HEK293 (cell line): ENCODE measurements around the gene SEMA3D.

Experiments used
- ZNF184 ChIP-seq: fragments of 450-650 bp; IDR thresholded peaks from 2 replicates; pipeline ENCODE4 v1.5.1; 2018; ENCODE audit warnings: missing biosample characterization, mild to moderate bottlenecking, missing genetic modification characterization
- ZNF701 ChIP-seq: fragments of 450-650 bp; formaldehyde crosslinking; IDR thresholded peaks from 2 replicates; pipeline ENCODE4 v1.5.1; 2016; ENCODE audit warnings: missing biosample characterization, missing genetic modification characterization
- TF ChIP-seq, protein P1 (sequence below): fragments of 450-650 bp; formaldehyde crosslinking; IDR thresholded peaks from 2 replicates; pipeline ENCODE4 v1.5.1; 2016; ENCODE audit warnings: missing biosample characterization, missing genetic modification characterization
- TF ChIP-seq, protein P2 (sequence below): fragments of 450-650 bp; formaldehyde crosslinking; IDR thresholded peaks from 2 replicates; pipeline ENCODE4 v1.5.1; 2016; ENCODE audit warnings: missing biosample characterization, missing genetic modification characterization
- TF ChIP-seq, protein P3 (sequence below): fragments of 450-650 bp; formaldehyde crosslinking; IDR thresholded peaks from 2 replicates; pipeline ENCODE4 v1.5.1; 2017; ENCODE audit warnings: missing biosample characterization, missing genetic modification characterization

DNA sequence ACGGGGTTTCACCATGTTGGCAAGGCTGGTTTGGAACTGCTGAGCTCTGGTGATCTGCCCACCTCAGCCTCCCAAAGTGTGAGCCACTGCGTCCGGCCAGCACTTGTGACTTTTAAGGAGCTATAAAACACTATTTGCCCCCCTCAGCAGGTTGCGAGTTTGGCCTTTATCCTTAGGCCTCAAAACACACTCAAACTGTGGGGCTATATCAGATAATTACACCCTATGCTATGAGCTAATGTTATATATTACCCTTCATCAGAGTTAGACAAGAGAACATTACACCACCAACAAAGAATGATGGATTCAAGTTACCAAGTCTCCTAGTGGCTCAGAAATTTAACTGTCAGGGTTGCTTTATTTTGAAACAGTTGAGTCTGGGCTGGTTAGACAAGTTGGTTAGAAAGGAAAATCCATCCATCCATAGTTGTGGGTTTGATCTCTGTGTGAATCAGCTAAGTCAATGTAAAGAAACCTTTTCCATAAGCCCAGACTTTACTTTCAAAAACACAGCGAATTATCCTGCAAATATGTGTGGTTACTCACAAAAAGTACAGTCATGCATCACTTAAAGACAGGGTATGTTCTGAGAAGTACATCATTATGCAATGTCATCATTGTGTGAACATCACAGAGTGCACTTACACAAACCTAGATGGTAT is 115.8 kb downstream of the SEMA3D start:
- TF ChIP-seq ZNF184 (tag by site-specific recombination) (no peak), ZNF701 (tag by site-specific recombination) (no peak)
- TF ChIP-seq, protein P1, sequence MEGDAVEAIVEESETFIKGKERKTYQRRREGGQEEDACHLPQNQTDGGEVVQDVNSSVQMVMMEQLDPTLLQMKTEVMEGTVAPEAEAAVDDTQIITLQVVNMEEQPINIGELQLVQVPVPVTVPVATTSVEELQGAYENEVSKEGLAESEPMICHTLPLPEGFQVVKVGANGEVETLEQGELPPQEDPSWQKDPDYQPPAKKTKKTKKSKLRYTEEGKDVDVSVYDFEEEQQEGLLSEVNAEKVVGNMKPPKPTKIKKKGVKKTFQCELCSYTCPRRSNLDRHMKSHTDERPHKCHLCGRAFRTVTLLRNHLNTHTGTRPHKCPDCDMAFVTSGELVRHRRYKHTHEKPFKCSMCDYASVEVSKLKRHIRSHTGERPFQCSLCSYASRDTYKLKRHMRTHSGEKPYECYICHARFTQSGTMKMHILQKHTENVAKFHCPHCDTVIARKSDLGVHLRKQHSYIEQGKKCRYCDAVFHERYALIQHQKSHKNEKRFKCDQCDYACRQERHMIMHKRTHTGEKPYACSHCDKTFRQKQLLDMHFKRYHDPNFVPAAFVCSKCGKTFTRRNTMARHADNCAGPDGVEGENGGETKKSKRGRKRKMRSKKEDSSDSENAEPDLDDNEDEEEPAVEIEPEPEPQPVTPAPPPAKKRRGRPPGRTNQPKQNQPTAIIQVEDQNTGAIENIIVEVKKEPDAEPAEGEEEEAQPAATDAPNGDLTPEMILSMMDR (tag by site-specific recombination), result no peak
- TF ChIP-seq, protein P2, sequence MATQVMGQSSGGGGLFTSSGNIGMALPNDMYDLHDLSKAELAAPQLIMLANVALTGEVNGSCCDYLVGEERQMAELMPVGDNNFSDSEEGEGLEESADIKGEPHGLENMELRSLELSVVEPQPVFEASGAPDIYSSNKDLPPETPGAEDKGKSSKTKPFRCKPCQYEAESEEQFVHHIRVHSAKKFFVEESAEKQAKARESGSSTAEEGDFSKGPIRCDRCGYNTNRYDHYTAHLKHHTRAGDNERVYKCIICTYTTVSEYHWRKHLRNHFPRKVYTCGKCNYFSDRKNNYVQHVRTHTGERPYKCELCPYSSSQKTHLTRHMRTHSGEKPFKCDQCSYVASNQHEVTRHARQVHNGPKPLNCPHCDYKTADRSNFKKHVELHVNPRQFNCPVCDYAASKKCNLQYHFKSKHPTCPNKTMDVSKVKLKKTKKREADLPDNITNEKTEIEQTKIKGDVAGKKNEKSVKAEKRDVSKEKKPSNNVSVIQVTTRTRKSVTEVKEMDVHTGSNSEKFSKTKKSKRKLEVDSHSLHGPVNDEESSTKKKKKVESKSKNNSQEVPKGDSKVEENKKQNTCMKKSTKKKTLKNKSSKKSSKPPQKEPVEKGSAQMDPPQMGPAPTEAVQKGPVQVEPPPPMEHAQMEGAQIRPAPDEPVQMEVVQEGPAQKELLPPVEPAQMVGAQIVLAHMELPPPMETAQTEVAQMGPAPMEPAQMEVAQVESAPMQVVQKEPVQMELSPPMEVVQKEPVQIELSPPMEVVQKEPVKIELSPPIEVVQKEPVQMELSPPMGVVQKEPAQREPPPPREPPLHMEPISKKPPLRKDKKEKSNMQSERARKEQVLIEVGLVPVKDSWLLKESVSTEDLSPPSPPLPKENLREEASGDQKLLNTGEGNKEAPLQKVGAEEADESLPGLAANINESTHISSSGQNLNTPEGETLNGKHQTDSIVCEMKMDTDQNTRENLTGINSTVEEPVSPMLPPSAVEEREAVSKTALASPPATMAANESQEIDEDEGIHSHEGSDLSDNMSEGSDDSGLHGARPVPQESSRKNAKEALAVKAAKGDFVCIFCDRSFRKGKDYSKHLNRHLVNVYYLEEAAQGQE (tag by site-specific recombination), result no peak
- TF ChIP-seq, protein P3, sequence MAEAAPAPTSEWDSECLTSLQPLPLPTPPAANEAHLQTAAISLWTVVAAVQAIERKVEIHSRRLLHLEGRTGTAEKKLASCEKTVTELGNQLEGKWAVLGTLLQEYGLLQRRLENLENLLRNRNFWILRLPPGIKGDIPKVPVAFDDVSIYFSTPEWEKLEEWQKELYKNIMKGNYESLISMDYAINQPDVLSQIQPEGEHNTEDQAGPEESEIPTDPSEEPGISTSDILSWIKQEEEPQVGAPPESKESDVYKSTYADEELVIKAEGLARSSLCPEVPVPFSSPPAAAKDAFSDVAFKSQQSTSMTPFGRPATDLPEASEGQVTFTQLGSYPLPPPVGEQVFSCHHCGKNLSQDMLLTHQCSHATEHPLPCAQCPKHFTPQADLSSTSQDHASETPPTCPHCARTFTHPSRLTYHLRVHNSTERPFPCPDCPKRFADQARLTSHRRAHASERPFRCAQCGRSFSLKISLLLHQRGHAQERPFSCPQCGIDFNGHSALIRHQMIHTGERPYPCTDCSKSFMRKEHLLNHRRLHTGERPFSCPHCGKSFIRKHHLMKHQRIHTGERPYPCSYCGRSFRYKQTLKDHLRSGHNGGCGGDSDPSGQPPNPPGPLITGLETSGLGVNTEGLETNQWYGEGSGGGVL (tag by site-specific recombination), result no peak
